ENCODE measurements around the gene CCDC188. TPM values are rescaled to one million over a fixed set of nuclear protein-coding genes. Genes with fewer than 3 reads are reported as not detected.

Gene CCDC188
- total and polyA plus RNA-seq, 9 of the 15 experiments (the other 6 are each of a cell fraction or from before 2014, with no cell fraction given): not detected

- no peak for ATAC-seq
- Histone ChIP-seq H3K79me2 (ENCODE audit: control insufficient read depth, insufficient read depth, low read length) (peaks cover 21% of the 10 kb centered on the region), H3K9me1 (ENCODE audit: control insufficient read depth, insufficient read depth, low read length) (peaks cover 18% of the 10 kb centered on the region), H3K36me3 (ENCODE audit: control insufficient read depth, insufficient read depth, low read length) (peaks cover 10% of the 10 kb centered on the region; the same call in 2 of the 3 replicates), H3K4me2 (ENCODE audit: insufficient read depth, low read length) (no peak overlapping the region), H2AFZ (ENCODE audit: low read depth, low read length) (no peak overlapping the region), H3K4me3 (no peak overlapping the region), H3K9me3 (replicated peaks; ENCODE audit: control insufficient read depth, insufficient read depth, low read depth, low read length) (no peaks in the 10 kb centered on the region), H3K9ac (ENCODE audit: insufficient read depth in 1 of 2, low read depth in 2 of 2, low read length in 2 of 2) (peak overlapping the region in 1 of 2 experiments; percentile 79; a peak in 2 of 4 replicates), H3K4me1 (replicated peaks in 1 of 2; ENCODE audit: control insufficient read depth in 2 of 2, insufficient read depth in 2 of 2, low read length in 2 of 2) (peaks cover 17 to 90% of the 10 kb centered on the region in 2 experiments), H3K27me3 (ENCODE audit: control insufficient read depth in 2 of 2, insufficient read depth in 2 of 2, low read length in 2 of 2) (no peaks in the 10 kb centered on the region), H3K27ac (ENCODE audit: extremely low read depth, low read depth, low read length) (no peak overlapping the region), H4K20me1 (replicated peaks; ENCODE audit: control insufficient read depth, insufficient read depth, low read length) (peaks cover 52% of the 10 kb centered on the region)
- no TSS peak for BruUV-seq (replicated peaks)
- intact Hi-C loops (cut with micrococcal nuclease): no loop called here
- WGBS (ENCODE audit: insufficient coverage, low coverage, missing lambda C conversion rate): 79% methylated on average over 25 of the region's 25 CpGs
- in situ Hi-C loops (cut with MboI): no loop called here
- CTCF ChIA-PET (ENCODE audit: low intra/inter-chr PET ratio): no interaction called here
- POLR2A ChIA-PET: interaction anchor here (0.6 to 7.2 kb wide), 5 partner anchors 10 to 134 kb away, joined by 3 to 68 read pairs (median 4); no protein-coding TSS in a partner anchor
- no peak for DNase-seq (ENCODE audit: extremely low read depth in 1 of 4, low spot score in 3 of 4)
- no peak for FAIRE-seq
- TF ChIP-seq TAF15 (IDR thresholded peaks at IDR 0.05; ENCODE audit: low read depth, low read length) (0 out of 2 replicates have a peak, but pooled peaks have one; percentile 28), HNRNPK (IDR thresholded peaks at IDR 0.05; ENCODE audit: low read depth, low read length, poor library complexity, severe bottlenecking) (no peak), SNIP1 (IDR thresholded peaks at IDR 0.05; ENCODE audit: low read depth) (no peak), ZNF354B (CRISPR knock-in tag; IDR thresholded peaks at IDR 0.05) (no peak), TBL1XR1 (IDR thresholded peaks at IDR 0.05; ENCODE audit: low read length in 2 of 2) (peak in 1 of 2 experiments; percentile 41; a peak in 1 of 4 replicates), ZNF830 (CRISPR knock-in tag; IDR thresholded peaks at IDR 0.05) (no peak), CREB3L1 (IDR thresholded peaks at IDR 0.05; ENCODE audit: borderline replicate concordance, low read depth) (no peak), ZFPM2 (CRISPR knock-in tag; IDR thresholded peaks at IDR 0.05) (no peak), MYNN (IDR thresholded peaks at IDR 0.05) (no peak), MYNN (CRISPR knock-in tag; IDR thresholded peaks at IDR 0.05) (0 out of 2 replicates have a peak, but pooled peaks have one; percentile 40), ATF1 (CRISPR knock-in tag; IDR thresholded peaks at IDR 0.05) (no peak), ATF1 (tag; IDR thresholded peaks at IDR 0.05) (no peak), MEIS2 (IDR thresholded peaks at IDR 0.05; ENCODE audit: partially characterized antibody) (no peak), POLR3A (IDR thresholded peaks at IDR 0.05; ENCODE audit: borderline replicate concordance, extremely low read depth, insufficient read depth, insufficient read length) (no peak), EGR1 (conservative IDR thresholded peaks at IDR 0.05) (no peak), HDAC6 (IDR thresholded peaks at IDR 0.05; ENCODE audit: low read depth, low read length) (0 out of 2 replicates have a peak, but pooled peaks have one; percentile 70), SP1 (CRISPR knock-in tag; IDR thresholded peaks at IDR 0.05) (no peak), NBN (IDR thresholded peaks at IDR 0.05; ENCODE audit: low read depth) (no peak), RBBP5 (IDR thresholded peaks at IDR 0.05; ENCODE audit: borderline replicate concordance, insufficient read depth, low read length, poor library complexity, severe bottlenecking) (peak; percentile 17), ZNF212 (CRISPR knock-in tag; IDR thresholded peaks at IDR 0.05) (no peak)
- TF ChIP-seq, protein P1, sequence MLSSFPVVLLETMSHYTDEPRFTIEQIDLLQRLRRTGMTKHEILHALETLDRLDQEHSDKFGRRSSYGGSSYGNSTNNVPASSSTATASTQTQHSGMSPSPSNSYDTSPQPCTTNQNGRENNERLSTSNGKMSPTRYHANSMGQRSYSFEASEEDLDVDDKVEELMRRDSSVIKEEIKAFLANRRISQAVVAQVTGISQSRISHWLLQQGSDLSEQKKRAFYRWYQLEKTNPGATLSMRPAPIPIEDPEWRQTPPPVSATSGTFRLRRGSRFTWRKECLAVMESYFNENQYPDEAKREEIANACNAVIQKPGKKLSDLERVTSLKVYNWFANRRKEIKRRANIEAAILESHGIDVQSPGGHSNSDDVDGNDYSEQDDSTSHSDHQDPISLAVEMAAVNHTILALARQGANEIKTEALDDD (IDR thresholded peaks at IDR 0.05): no peak
These were observed 14.9 kb downstream of the CCDC188 start for GRCh38 chr22:20135806-20136602.
